GM15510 (cell line): ENCODE measurements around the gene SYT1.

ENCODE experiments used
- POLR2A ChIP-seq: IDR thresholded peaks from 3 replicates; pipeline ENCODE4 v1.6.1; 2011; ENCODE audit warnings: borderline replicate concordance; ENCODE audit not compliant: insufficient read length; ENCODE audit errors: extremely low read depth

Gene SYT1

GRCh38 chr12:79326663-79327062 is 462.1 kb downstream of the SYT1 start:
- no peak for TF ChIP-seq POLR2A

DNA sequence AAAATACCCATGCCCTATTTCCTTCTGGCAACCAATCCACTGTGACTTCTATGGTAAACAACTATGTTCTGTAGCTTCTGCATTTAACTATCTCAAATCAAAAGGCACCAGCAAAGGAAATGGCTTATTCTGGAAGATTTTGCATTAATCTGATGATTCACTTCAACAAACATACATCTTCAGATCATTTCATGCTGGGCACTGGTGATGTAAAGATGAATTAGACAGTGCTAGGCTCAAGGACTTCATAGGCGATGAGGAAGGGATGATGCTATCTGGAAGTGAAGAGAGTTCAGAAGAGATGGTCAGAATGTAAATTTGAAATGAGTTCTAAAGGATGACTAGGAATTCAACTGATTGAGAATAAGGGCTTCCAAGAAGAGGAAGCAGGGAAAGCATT is 462.9 kb downstream of the SYT1 start:
- TF ChIP-seq POLR2A = no peak

GRCh38 chr12:79329933-79330332 is 465.4 kb downstream of the SYT1 start:
- TF ChIP-seq POLR2A = no peak

DNA sequence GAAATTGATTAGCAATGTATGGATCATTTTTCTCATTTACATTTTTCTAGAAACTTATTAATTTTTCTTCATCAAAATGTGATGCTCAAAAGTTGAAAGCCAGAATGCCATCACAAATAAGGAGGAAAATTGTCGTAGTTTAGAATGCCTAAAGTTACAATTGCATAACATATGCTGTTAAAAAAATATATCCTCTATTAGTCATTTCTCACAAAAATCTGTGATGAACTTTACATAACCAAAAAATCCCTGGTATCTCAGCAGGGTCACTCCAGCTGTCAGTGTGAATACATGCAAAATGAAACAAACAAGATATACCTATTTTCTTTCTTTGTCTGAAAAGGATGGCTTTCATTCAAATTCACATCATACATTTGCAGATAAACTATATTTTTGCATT is 467.3 kb downstream of the SYT1 start:
- TF ChIP-seq POLR2A = no peak

DNA sequence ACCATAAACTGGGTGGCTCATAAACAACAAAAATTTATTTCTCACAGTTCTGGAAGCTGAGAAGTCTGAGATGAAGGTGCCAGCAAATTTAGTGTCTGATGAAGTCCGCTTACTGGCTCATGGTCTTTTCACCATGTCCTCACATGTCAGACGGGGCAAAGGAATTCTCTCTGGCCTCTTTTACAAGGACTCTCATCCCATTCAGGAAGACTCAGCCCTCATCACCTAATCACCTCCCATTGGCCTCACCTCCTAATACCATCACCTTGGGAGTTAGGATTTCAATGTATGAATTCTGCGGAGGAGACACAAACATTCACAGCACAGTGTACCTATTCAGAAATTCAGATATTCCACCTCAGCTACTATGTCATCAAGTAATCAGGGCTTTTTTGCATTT is 468.6 kb downstream of the SYT1 start:
- TF ChIP-seq POLR2A = no peak

DNA sequence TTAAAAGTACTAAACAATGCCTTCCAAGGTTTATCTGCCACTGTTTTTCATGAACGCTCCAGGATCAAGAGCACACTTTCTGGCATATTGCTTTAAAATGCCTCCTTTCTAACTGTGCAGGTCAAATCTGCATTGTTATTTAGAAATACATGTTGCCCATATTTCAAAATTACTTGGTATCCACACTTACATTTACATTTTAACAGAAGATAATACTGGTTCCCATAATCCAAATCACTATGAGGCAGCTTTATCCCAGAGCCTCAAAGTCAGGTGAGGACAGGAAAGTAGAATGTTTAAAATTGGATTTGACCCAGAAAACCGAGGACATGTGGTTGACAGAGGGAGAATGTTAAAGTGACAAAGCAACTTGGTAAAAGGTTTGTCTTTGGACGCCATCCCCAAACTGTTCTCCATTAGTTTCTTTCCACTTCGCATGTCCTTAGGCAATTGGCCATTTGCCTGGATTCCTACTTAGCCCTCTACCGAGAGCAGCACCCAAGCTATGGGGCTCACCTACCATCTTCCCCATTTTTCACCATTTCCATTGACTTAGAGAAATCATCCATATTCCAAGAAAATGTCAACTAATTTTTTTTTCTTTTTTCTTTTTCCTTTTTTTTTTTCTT is 473.2 kb downstream of the SYT1 start:
- no peak for TF ChIP-seq POLR2A

- no peak for TF ChIP-seq POLR2A
These were observed 480.6 kb downstream of the SYT1 start for GRCh38 chr12:79344855-79345847.

GRCh38 chr12:79347866-79348265 is 483.3 kb downstream of the SYT1 start:
- TF ChIP-seq POLR2A = no peak

DNA sequence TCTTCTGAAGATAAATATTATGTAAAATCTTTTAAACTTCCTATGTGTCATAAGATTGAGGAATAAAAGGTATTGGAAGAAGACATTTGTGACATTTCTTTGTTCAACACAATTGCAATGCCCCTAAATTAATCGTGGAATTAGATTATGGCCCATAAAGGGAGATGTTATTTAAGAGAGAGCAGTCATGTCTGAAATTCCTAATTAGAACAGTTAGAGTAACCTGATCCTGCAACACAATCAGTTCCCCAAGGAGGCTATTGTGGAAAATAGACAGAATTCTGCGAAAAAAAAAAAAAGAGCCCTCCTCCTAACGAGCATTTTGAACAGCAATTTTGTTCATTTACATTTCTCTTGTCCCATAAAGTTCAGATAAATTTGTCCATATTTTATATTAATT is 486.7 kb downstream of the SYT1 start:
- no peak for TF ChIP-seq POLR2A

- TF ChIP-seq POLR2A = no peak
These were observed 491.6 kb downstream of the SYT1 start for GRCh38 chr12:79356216-79356615.

DNA sequence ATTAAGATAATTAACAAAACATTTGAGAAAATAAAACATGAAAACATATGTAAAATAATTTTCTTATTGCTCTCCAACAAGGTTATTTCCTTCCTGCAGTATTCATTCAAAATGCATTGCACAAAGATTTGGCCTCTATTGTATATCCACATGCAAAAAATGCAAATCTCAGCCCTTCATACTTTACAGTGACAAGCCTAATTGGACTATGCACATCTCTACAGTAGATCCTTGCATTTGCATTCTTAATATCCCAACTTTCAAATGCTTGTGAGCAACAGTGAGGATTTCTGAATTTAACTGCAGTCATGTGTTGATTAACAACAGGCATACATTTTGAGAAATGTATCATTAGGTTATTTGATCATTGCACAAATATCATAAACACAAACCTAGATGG is 492.5 kb downstream of the SYT1 start:
- TF ChIP-seq POLR2A = no peak

GRCh38 chr12:79358716-79359300 is 494.2 kb downstream of the SYT1 start:
- TF ChIP-seq POLR2A = no peak

DNA sequence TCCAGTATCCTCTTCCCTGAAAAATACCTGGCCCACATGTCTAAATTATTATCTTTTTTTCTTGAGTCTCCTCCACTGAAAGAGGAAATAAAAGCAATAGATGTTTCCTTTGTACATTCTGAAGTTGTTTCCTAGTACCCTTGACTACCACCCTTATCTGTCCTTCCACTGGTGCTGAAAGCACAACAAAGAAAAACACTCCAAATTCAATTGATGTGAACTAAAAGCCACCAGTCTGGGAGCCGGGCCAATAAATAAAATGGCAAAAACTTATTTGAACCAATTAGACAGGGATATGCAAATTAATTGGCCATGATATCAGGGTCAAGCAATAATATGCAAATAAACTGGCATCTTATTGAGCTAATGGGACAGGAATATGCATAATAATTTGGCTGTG is 495.7 kb downstream of the SYT1 start:
- TF ChIP-seq POLR2A = no peak

DNA sequence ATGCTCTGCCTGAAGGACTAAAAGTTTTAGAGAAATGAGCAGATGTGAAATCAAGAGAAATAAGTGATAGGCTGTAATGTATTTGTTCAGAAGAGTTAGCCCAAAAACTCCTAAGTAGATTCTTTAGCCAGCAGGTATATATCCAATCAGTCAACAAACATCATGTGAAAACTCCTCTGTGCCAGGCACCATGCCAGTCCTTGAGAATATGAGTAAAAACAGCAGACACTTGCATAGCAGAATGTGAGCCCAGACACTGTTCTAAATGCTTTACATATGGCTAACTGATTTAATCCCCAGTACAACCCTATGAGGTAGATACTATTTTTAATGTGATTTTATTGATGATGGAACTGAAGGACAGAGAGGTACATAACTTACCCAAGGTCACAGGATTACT is 496.4 kb downstream of the SYT1 start:
- no peak for TF ChIP-seq POLR2A

- no peak for TF ChIP-seq POLR2A
These were observed 499.6 kb downstream of the SYT1 start for GRCh38 chr12:79364197-79364596.
